Endodermal cell (in vitro differentiated cells): Measurements from ENCODE around the gene DGKB. TPM values are rescaled to one million over a fixed set of nuclear protein-coding genes. Genes with fewer than 3 reads are reported as not detected.

Source experiments
- DNase-seq: peaks from one replicate; pipeline ENCODE4 v3.0.0-alpha.2; 2017
- H3K27ac ChIP-seq: 2 replicates; pipeline ENCODE4 v1.5.1; 2013; ENCODE audit warnings: mild to moderate bottlenecking, low read depth, low read length, moderate library complexity
- H3K27me3 ChIP-seq: 2 replicates; pipeline ENCODE4 v1.6.1; 2013; ENCODE audit warnings: mild to moderate bottlenecking, low read length, moderate library complexity; ENCODE audit not compliant: insufficient read depth, control insufficient read depth, poor library complexity, severe bottlenecking
- H3K36me3 ChIP-seq: 2 replicates; pipeline ENCODE4 v1.7.0; 2013; ENCODE audit warnings: mild to moderate bottlenecking, low read length, moderate library complexity; ENCODE audit not compliant: control insufficient read depth, insufficient read depth
- H3K4me1 ChIP-seq: one replicate; pipeline ENCODE4 v1.7.0; 2013; ENCODE audit warnings: low read length; ENCODE audit not compliant: control insufficient read depth, insufficient read depth
- H3K4me3 ChIP-seq: 2 replicates; pipeline ENCODE4 v1.5.1; 2013; ENCODE audit warnings: mild to moderate bottlenecking, low read length, moderate library complexity
- H3K9ac ChIP-seq: 2 replicates; pipeline ENCODE4 v1.6.1; 2013; ENCODE audit warnings: mild to moderate bottlenecking, low read length, moderate library complexity; ENCODE audit not compliant: poor library complexity, severe bottlenecking; ENCODE audit errors: extremely low read depth
- H3K9me3 ChIP-seq: 2 replicates; pipeline ENCODE4 v1.6.1; 2013; ENCODE audit warnings: mild to moderate bottlenecking, low read length, moderate library complexity; ENCODE audit not compliant: control insufficient read depth
- H3K27ac Mint-ChIP-seq: 2 replicates; pipeline ENCODE4 v1.8.0; 2020; ENCODE audit warnings: mixed read lengths
- H3K27me3 Mint-ChIP-seq: 2 replicates; pipeline ENCODE4 v1.8.0; 2021; ENCODE audit warnings: mild to moderate bottlenecking, mixed read lengths; ENCODE audit not compliant: insufficient read depth
- H3K36me3 Mint-ChIP-seq: 2 replicates; pipeline ENCODE4 v1.8.0; 2020; ENCODE audit warnings: low read depth, mixed read lengths
- H3K4me1 Mint-ChIP-seq: 2 replicates; pipeline ENCODE4 v1.8.0; 2020; ENCODE audit warnings: mixed read lengths
- H3K4me3 Mint-ChIP-seq: 2 replicates; pipeline ENCODE4 v1.8.0; 2020; ENCODE audit warnings: mild to moderate bottlenecking, moderate library complexity, mixed read lengths
- H3K9me3 Mint-ChIP-seq: 2 replicates; pipeline ENCODE4 v1.8.0; 2020; ENCODE audit warnings: mild to moderate bottlenecking, mixed read lengths
- WGBS, 2 experiments: methylation state at CpG; one replicate each; pipeline versions ENCODE4 v1.1.5 to v1.1.7; 2013; ENCODE audit warnings: missing lambda C conversion rate in 2 of 2, mixed read lengths in 1 of 2; ENCODE audit not compliant: insufficient coverage in 1 of 2, insufficient read length in 1 of 2; 5-methylcytosine and 5-hydroxymethylcytosine counted together
- total RNA-seq, 2 donors: library from RNA; stranded (reverse); fragmentation: NEBNext Ultra II Directional in 1 of 2; extraction: Animal tissue kit (Norgen Biotek cat#: 25700) in 1 of 2; gene quantifications; 2 replicates in 1 of 2; 3 replicates in 1 of 2; pipeline ENCODE4 v1.2.1, GENCODE V29; 2021
- TF ChIP-seq, protein P1 (sequence below): fragments of 200-600 bp; sonication (generic); conservative IDR thresholded peaks from 2 replicates; pipeline ENCODE4 v1.5.0; 2021; ENCODE audit warnings: antibody characterized with exemption, mild to moderate bottlenecking

Gene DGKB
- total RNA-seq, 2 donors from 2014 or later, result 5.1 to 5.2 TPM

DNA sequence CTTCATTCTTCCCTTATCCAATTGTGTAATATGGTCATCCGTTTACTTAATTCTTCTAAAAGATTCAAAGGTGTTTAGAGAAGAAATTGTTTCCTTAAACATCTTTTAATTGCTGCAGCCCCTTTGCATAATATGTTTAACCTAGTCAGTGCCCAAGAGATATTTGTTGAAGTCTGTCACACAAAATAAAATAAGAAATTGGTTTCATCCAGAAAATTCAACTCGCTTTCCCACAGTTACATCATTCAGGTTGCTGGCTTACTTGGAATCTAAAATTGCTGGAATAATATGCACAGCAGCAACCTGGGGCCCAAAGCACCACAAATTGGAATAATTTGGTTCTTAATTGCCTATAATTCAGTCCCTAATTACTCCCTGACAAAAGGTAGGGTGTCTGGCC is 758.0 kb downstream of the DGKB start:
- no peak for DNase-seq
- Histone ChIP-seq H3K4me1 (no peaks in the 10 kb centered on the region), H3K9me3 (no peaks in the 10 kb centered on the region), H3K27me3 (no peaks in the 10 kb centered on the region), H3K36me3 (no peaks in the 10 kb centered on the region), H3K4me3 (no peak overlapping the region), H3K9ac (no peak overlapping the region), H3K27ac (no peak overlapping the region)
- H3K4me1 Mint-ChIP-seq, result no peaks in the 10 kb centered on the region
- no peak overlapping the region for H3K27ac Mint-ChIP-seq
- H3K4me3 Mint-ChIP-seq, result no peak overlapping the region
- H3K36me3 Mint-ChIP-seq, result no peaks in the 10 kb centered on the region
- 93% methylated on average over 2 of the region's 2 CpGs; no CpG with 5 or more reads in 1 of the 2 experiments for WGBS, 2 experiments
- H3K27me3 Mint-ChIP-seq, result no peaks in the 10 kb centered on the region
- no peaks in the 10 kb centered on the region for H3K9me3 Mint-ChIP-seq
- TF ChIP-seq, protein P1, sequence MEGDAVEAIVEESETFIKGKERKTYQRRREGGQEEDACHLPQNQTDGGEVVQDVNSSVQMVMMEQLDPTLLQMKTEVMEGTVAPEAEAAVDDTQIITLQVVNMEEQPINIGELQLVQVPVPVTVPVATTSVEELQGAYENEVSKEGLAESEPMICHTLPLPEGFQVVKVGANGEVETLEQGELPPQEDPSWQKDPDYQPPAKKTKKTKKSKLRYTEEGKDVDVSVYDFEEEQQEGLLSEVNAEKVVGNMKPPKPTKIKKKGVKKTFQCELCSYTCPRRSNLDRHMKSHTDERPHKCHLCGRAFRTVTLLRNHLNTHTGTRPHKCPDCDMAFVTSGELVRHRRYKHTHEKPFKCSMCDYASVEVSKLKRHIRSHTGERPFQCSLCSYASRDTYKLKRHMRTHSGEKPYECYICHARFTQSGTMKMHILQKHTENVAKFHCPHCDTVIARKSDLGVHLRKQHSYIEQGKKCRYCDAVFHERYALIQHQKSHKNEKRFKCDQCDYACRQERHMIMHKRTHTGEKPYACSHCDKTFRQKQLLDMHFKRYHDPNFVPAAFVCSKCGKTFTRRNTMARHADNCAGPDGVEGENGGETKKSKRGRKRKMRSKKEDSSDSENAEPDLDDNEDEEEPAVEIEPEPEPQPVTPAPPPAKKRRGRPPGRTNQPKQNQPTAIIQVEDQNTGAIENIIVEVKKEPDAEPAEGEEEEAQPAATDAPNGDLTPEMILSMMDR, result no peak

DNA sequence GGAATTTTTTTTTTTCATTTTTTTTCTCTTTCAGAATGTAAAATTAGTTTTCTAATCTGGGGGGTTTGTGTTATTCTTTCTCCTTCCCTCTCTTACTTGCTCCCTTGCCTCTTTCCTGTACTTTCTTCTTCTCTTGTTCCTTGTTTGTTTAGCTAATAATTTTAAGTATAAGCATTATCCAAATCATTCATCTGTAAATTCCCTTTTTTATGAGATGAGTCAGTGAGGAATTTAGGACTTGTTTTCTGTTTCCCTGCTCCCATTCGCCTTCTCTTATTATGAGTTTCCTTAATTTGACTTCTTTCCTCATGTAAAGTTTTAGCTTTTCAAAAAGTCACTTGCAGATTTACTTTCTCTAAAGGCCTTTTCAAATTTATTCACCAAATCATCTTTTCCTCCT is 758.4 kb downstream of the DGKB start:
- H3K9ac ChIP-seq, result no peak overlapping the region
- H3K27ac ChIP-seq, result no peak overlapping the region
- no peak overlapping the region for H3K4me3 ChIP-seq
- H3K27me3 Mint-ChIP-seq, result no peaks in the 10 kb centered on the region
- no peaks in the 10 kb centered on the region for H3K36me3 ChIP-seq
- H3K9me3 ChIP-seq, result no peaks in the 10 kb centered on the region
- no peaks in the 10 kb centered on the region for H3K4me1 Mint-ChIP-seq
- no peak for DNase-seq
- TF ChIP-seq, protein P1, result no peak
- H3K27ac Mint-ChIP-seq, result no peak overlapping the region
- no peaks in the 10 kb centered on the region for H3K27me3 ChIP-seq
- no peaks in the 10 kb centered on the region for H3K4me1 ChIP-seq
- no peaks in the 10 kb centered on the region for H3K36me3 Mint-ChIP-seq
- WGBS, 2 experiments, result 80 to 82% methylated on average over 1 of the region's 1 CpG
- H3K9me3 Mint-ChIP-seq, result no peaks in the 10 kb centered on the region
- no peak overlapping the region for H3K4me3 Mint-ChIP-seq

DNA sequence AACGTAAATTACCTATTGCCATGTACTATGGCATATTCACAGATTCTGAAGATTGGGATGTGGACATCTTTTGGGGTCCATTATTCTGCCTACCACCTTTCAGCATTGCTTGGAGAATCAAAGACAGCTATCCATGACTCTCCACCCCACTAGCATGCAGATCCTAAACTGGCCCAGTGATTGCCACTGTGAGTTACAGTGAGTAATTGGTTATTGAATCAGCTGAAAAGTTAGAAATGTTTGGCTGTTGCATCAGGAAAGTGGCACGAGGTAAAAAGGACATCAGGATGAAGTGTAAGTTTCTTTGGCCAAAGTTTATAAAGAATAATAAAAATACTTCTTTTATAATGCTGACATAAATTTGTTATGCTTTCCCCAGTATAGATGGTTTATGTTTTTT is 764.9 kb downstream of the DGKB start:
- 92% methylated on average over 1 of the region's 2 CpGs; no CpG with 5 or more reads in 1 of the 2 experiments for WGBS, 2 experiments

More for the DNA sequence above, 764.9 kb downstream of the DGKB start:
- Histone ChIP-seq H3K27ac (no peak overlapping the region), H3K9ac (no peak overlapping the region), H3K36me3 (no peaks in the 10 kb centered on the region), H3K4me3 (no peak overlapping the region), H3K9me3 (no peaks in the 10 kb centered on the region), H3K27me3 (no peaks in the 10 kb centered on the region), H3K4me1 (no peaks in the 10 kb centered on the region)
- TF ChIP-seq, protein P1, result no peak
- H3K27me3 Mint-ChIP-seq, result no peaks in the 10 kb centered on the region
- H3K4me3 Mint-ChIP-seq, result no peak overlapping the region
- no peaks in the 10 kb centered on the region for H3K36me3 Mint-ChIP-seq
- H3K9me3 Mint-ChIP-seq, result no peaks in the 10 kb centered on the region
- no peaks in the 10 kb centered on the region for H3K4me1 Mint-ChIP-seq
- DNase-seq, result no peak
- no peak overlapping the region for H3K27ac Mint-ChIP-seq
